ENCODE results near the gene LIN28A.

DNA sequence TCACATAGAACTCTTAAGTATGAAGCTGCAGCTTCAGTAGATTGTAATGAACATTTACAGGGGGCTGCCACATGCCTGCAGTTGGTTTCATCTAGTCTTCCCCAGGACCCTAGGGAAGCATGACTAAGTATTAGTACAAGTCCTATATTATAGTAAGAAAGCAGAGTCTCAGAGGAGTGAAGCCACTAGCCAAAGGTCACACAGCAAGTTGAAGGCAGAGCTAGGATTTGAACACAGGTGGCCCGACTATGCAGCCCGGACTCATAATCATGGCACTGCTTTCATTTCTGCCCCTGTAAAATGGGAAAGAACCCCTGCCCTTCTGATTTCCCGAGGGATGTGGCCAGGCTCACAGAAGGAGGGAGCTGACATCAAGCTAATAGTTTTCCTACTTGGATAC is 48.3 kb upstream of the LIN28A start:
- TF ChIP-seq, protein P1, sequence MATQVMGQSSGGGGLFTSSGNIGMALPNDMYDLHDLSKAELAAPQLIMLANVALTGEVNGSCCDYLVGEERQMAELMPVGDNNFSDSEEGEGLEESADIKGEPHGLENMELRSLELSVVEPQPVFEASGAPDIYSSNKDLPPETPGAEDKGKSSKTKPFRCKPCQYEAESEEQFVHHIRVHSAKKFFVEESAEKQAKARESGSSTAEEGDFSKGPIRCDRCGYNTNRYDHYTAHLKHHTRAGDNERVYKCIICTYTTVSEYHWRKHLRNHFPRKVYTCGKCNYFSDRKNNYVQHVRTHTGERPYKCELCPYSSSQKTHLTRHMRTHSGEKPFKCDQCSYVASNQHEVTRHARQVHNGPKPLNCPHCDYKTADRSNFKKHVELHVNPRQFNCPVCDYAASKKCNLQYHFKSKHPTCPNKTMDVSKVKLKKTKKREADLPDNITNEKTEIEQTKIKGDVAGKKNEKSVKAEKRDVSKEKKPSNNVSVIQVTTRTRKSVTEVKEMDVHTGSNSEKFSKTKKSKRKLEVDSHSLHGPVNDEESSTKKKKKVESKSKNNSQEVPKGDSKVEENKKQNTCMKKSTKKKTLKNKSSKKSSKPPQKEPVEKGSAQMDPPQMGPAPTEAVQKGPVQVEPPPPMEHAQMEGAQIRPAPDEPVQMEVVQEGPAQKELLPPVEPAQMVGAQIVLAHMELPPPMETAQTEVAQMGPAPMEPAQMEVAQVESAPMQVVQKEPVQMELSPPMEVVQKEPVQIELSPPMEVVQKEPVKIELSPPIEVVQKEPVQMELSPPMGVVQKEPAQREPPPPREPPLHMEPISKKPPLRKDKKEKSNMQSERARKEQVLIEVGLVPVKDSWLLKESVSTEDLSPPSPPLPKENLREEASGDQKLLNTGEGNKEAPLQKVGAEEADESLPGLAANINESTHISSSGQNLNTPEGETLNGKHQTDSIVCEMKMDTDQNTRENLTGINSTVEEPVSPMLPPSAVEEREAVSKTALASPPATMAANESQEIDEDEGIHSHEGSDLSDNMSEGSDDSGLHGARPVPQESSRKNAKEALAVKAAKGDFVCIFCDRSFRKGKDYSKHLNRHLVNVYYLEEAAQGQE (IDR thresholded peaks at IDR 0.05; ENCODE audit: insufficient replicate concordance, low read depth): no peak
- TF ChIP-seq, protein P2, sequence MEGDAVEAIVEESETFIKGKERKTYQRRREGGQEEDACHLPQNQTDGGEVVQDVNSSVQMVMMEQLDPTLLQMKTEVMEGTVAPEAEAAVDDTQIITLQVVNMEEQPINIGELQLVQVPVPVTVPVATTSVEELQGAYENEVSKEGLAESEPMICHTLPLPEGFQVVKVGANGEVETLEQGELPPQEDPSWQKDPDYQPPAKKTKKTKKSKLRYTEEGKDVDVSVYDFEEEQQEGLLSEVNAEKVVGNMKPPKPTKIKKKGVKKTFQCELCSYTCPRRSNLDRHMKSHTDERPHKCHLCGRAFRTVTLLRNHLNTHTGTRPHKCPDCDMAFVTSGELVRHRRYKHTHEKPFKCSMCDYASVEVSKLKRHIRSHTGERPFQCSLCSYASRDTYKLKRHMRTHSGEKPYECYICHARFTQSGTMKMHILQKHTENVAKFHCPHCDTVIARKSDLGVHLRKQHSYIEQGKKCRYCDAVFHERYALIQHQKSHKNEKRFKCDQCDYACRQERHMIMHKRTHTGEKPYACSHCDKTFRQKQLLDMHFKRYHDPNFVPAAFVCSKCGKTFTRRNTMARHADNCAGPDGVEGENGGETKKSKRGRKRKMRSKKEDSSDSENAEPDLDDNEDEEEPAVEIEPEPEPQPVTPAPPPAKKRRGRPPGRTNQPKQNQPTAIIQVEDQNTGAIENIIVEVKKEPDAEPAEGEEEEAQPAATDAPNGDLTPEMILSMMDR (IDR thresholded peaks at IDR 0.05; ENCODE audit: insufficient read depth, low read length): no peak
- no peak for TF ChIP-seq POLR2AphosphoS5 (IDR thresholded peaks at IDR 0.05; ENCODE audit: low read depth)
